K562 (cell line): ENCODE measurements around the gene MKNK2. TPM values are rescaled to one million over a fixed set of nuclear protein-coding genes. Genes with fewer than 3 reads are reported as not detected.

ENCODE experiments used
- ATAC-seq: fragments of 200-7000 bp; cut with Tn5 transposase; 3 replicates; pipeline ENCODE4 v1.9.1; 2020; ENCODE audit warnings: moderate library complexity
- BruUV-seq: library from RNA; stranded (reverse); fragments of 400-500 nt; replicated peaks from 2 replicates; lab custom pipeline; 2021; lab: Mats Ljungman, UMichigan
- CTCF ChIA-PET: fragments of 300-600 bp; formaldehyde crosslinking; extraction: SDS; loops from one replicate; lab custom pipeline; 2021; ENCODE audit warnings: low intra/inter-chr PET ratio; lab: Yijun Ruan, JAX
- POLR2A ChIA-PET: fragments of 300-600, 350-650 bp; sonication (Branson Sonifier 250); formaldehyde crosslinking; extraction: SDS; loops from one replicate; lab custom pipeline; 2021; ENCODE audit warnings: antibody characterized with exemption, inconsistent platforms; lab: Yijun Ruan, JAX
- DNase-seq, 4 experiments: peaks; one replicate each; pipeline versions ENCODE4 v3.0.0 to v3.0.0-alpha.2; 2011 to 2018; ENCODE audit warnings: low spot score in 3 of 4, mixed read lengths in 3 of 4; ENCODE audit errors: extremely low read depth in 1 of 4
- FAIRE-seq: peaks from 2 replicates; lab custom pipeline; 2011; peaks lifted over from hg19 to GRCh38; lab: Jason Lieb, UNC
- H2AFZ ChIP-seq: 2 replicates; pipeline ENCODE4 v1.6.0; 2011; ENCODE audit warnings: low read depth, low read length, control low read depth, inconsistent platforms
- H3K27ac ChIP-seq: fragments of 200-600 bp; 3 replicates; pipeline ENCODE4 v1.8.0; 2011; ENCODE audit warnings: low read depth, mild to moderate bottlenecking, control low read depth, inconsistent platforms, low read length, moderate library complexity, mixed read lengths; ENCODE audit errors: extremely low read depth
- H3K27me3 ChIP-seq, 2 experiments: fragments of 300-600 bp in 1 of 2; 2 replicates in 1 of 2; 3 replicates in 1 of 2; pipeline versions ENCODE4 v1.6.0 to v1.8.0; 2011; ENCODE audit warnings: inconsistent platforms in 2 of 2, low read length in 2 of 2, mild to moderate bottlenecking in 1 of 2, mixed read lengths in 1 of 2, moderate library complexity in 1 of 2; ENCODE audit not compliant: control insufficient read depth in 2 of 2, insufficient read depth in 2 of 2
- H3K36me3 ChIP-seq: fragments of 300-600 bp; 3 replicates; pipeline ENCODE4 v1.8.0; 2011; ENCODE audit warnings: mild to moderate bottlenecking, low read length, inconsistent platforms; ENCODE audit not compliant: control insufficient read depth, insufficient read depth
- H3K4me1 ChIP-seq, 2 experiments: fragments of 200-600 bp in 1 of 2; replicated peaks in 1 of 2; 2 replicates in 1 of 2; 3 replicates in 1 of 2; pipeline versions ENCODE4 v1.5.1 to v1.8.0; 2011; ENCODE audit warnings: inconsistent platforms in 2 of 2, low read length in 2 of 2, mild to moderate bottlenecking in 1 of 2, mixed read lengths in 1 of 2, moderate library complexity in 1 of 2; ENCODE audit not compliant: control insufficient read depth in 2 of 2, insufficient read depth in 2 of 2
- H3K4me2 ChIP-seq: 2 replicates; pipeline ENCODE4 v1.6.1; 2011; ENCODE audit warnings: low read length, control low read depth, inconsistent platforms, mixed read lengths; ENCODE audit not compliant: insufficient read depth
- H3K4me3 ChIP-seq: fragments of 200-600 bp; sonication (generic), shearing (Covaris generic); 2 replicates; pipeline ENCODE4 v1.5.1; 2016; ENCODE audit warnings: control low read depth, inconsistent platforms
- H3K79me2 ChIP-seq: fragments of 200-600 bp; 3 replicates; pipeline ENCODE4 v1.8.0; 2011; ENCODE audit warnings: low read length, inconsistent platforms; ENCODE audit not compliant: control insufficient read depth, insufficient read depth
- H3K9ac ChIP-seq, 2 experiments: 2 replicates each; pipeline versions ENCODE4 v1.6.0 to v1.6.1; 2011; ENCODE audit warnings: low read depth in 2 of 2, low read length in 2 of 2, control low read depth in 1 of 2, inconsistent platforms in 1 of 2, mild to moderate bottlenecking in 1 of 2, mixed read lengths in 1 of 2; ENCODE audit not compliant: insufficient read depth in 1 of 2
- H3K9me1 ChIP-seq: one replicate; pipeline ENCODE4 v1.6.0; 2011; ENCODE audit warnings: inconsistent platforms, mild to moderate bottlenecking, low read length, moderate library complexity; ENCODE audit not compliant: control insufficient read depth, insufficient read depth
- H3K9me3 ChIP-seq: replicated peaks from 2 replicates; pipeline ENCODE4 v1.5.1; 2011; ENCODE audit warnings: low read depth, low read length, inconsistent platforms; ENCODE audit not compliant: control insufficient read depth, insufficient read depth
- H4K20me1 ChIP-seq: replicated peaks from 2 replicates; pipeline ENCODE4 v1.6.1; 2011; ENCODE audit warnings: low read length, inconsistent platforms, mixed read lengths; ENCODE audit not compliant: control insufficient read depth, insufficient read depth
- E2F4 ChIP-seq: sonication (generic); formaldehyde crosslinking; IDR thresholded peaks from 2 replicates; pipeline ENCODE4 v1.8.0; 2022; ENCODE audit warnings: mild to moderate bottlenecking, low read depth, missing genetic modification reagents
- E2F5 ChIP-seq: sonication (generic); formaldehyde crosslinking; IDR thresholded peaks from 2 replicates; pipeline ENCODE4 v1.8.0; 2022; ENCODE audit warnings: mild to moderate bottlenecking, missing genetic modification reagents
- E2F6 ChIP-seq, 2 experiments: IDR thresholded peaks; 2 replicates each; pipeline ENCODE4 v1.6.1; 2011; ENCODE audit warnings: borderline replicate concordance in 1 of 2, control low read depth in 1 of 2, low read depth in 1 of 2, low read length in 1 of 2, mild to moderate bottlenecking in 1 of 2, mixed read lengths in 1 of 2, moderate library complexity in 1 of 2; ENCODE audit not compliant: insufficient read depth in 1 of 2, insufficient read length in 1 of 2, poor library complexity in 1 of 2, severe bottlenecking in 1 of 2; ENCODE audit errors: extremely low read depth in 1 of 2
- L3MBTL2 ChIP-seq: fragments of 450-650 bp; IDR thresholded peaks from 2 replicates; pipeline ENCODE4 v1.6.1; 2016; ENCODE audit warnings: mild to moderate bottlenecking, moderate library complexity
- MAX ChIP-seq: sonication (generic); formaldehyde crosslinking; IDR thresholded peaks from 2 replicates; pipeline ENCODE4 v1.9.0; 2022; ENCODE audit warnings: mild to moderate bottlenecking, missing genetic modification reagents
- MCM2 ChIP-seq: fragments of 450-650 bp; IDR thresholded peaks from 2 replicates; pipeline ENCODE4 v1.6.1; 2017; ENCODE audit warnings: low read depth, mild to moderate bottlenecking
- PRMT5 ChIP-seq: sonication (generic); formaldehyde crosslinking; IDR thresholded peaks from 2 replicates; pipeline ENCODE4 v1.5.0; 2020; ENCODE audit warnings: missing genetic modification reagents
- TARDBP ChIP-seq: fragments of 450-650 bp; IDR thresholded peaks from 2 replicates; pipeline ENCODE4 v1.6.1; 2016
- THAP12 ChIP-seq: fragments of 250-450 bp; sonication (Bioruptor Pico); IDR thresholded peaks from 2 replicates; pipeline ENCODE4 v1.9.0; 2021; ENCODE audit warnings: mild to moderate bottlenecking, inconsistent platforms
- YY1 ChIP-seq, 3 experiments: IDR thresholded peaks; 2 replicates each; pipeline ENCODE4 v1.6.1; 2011; ENCODE audit warnings: low read length in 2 of 3, mild to moderate bottlenecking in 2 of 3, moderate library complexity in 2 of 3, borderline replicate concordance in 1 of 3, control low read depth in 1 of 3, low read depth in 1 of 3; ENCODE audit not compliant: insufficient read depth in 3 of 3, insufficient replicate concordance in 2 of 3, control insufficient read depth in 1 of 3, insufficient read length in 1 of 3; ENCODE audit errors: extremely low read depth in 1 of 3
- ZC3H4 ChIP-seq: sonication (generic); formaldehyde crosslinking; IDR thresholded peaks from 2 replicates; pipeline ENCODE4 v1.9.0; 2021; ENCODE audit warnings: missing genetic modification reagents, borderline replicate concordance
- ZNF512 ChIP-seq: IDR thresholded peaks from 2 replicates; pipeline ENCODE4 v1.6.1; 2016; ENCODE audit warnings: missing genetic modification characterization, missing compliant biosample characterization
- WGBS: fragments of 100-300 bp; shearing (Covaris generic); methylation state at CpG from one replicate; pipeline ENCODE4 v1.1.6; 2016; ENCODE audit warnings: low coverage, mixed read lengths; ENCODE audit not compliant: insufficient coverage; ENCODE audit errors: missing lambda C conversion rate; 5-methylcytosine and 5-hydroxymethylcytosine counted together
- in situ Hi-C: fragments of 300-500 bp; cut with MboI; formaldehyde crosslinking; loops from 4 replicates; pipeline ENCODE4 v1.15.0; 2018; ENCODE audit warnings: inconsistent platforms, mixed read lengths
- intact Hi-C: fragments of 100-400 bp; cut with micrococcal nuclease; formaldehyde crosslinking; loops from 2 replicates; pipeline ENCODE4 v1.14.2; 2022
- polyA plus RNA-seq, 8 experiments: library from polyadenylated mRNA; depleted of rRNA in 4 of 8; stranded (reverse) in 5 of 8; unstranded in 3 of 8; fragments of >200 nt; fragmentation: Nextera tagmentation in 2 of 8; fragmentation: Illumina TruSeq in 1 of 8; extraction: Ambion mirVana in 2 of 8; extraction: Trizol in 1 of 8; gene quantifications; 2 replicates each; pipeline versions ENCODE4 v1.2.1 to v1.2.3, GENCODE V29; 2011 to 2014; ENCODE audit warnings: inconsistent platforms in 1 of 8, missing spikeins in 1 of 8
- total RNA-seq, 7 experiments: library from RNA; depleted of rRNA in 6 of 7; stranded (reverse); fragments of >200 nt in 6 of 7; fragmentation: Illumina TruSeq in 2 of 7; extraction: Trizol in 2 of 7; gene quantifications; 2 replicates each; pipeline versions ENCODE4 v1.2.1 to v1.2.3, GENCODE V29; 2011 to 2021; ENCODE audit warnings: low replicate concordance in 1 of 7

MKNK2 gene
- total and polyA plus RNA-seq, 9 of the 15 experiments (the other 6 are each of a cell fraction or from before 2014, with no cell fraction given), result 5.1 to 191 (median 51.9) TPM

- in situ Hi-C loops, result no loop called here
- TF ChIP-seq ZC3H4 (no peak), L3MBTL2 (peak; percentile 32; the same call in 1 of the 2 replicates), PRMT5 (no peak), E2F6 (IDR thresholded peaks at IDR 0.05; ENCODE audit: borderline replicate concordance in 1 of 2, extremely low read depth in 1 of 2, insufficient read depth in 1 of 2, insufficient read length in 1 of 2, low read depth in 1 of 2, low read length in 1 of 2, poor library complexity in 1 of 2, severe bottlenecking in 1 of 2) (peak; percentile 15 to 63), YY1 (IDR thresholded peaks at IDR 0.05; ENCODE audit: borderline replicate concordance in 1 of 3, control insufficient read depth in 1 of 3, extremely low read depth in 1 of 3, insufficient read depth in 3 of 3, insufficient read length in 1 of 3, insufficient replicate concordance in 2 of 3, low read depth in 1 of 3, low read length in 2 of 3) (no peak), MCM2 (no peak), MAX (CRISPR knock-in tag) (0 out of 2 replicates have a peak, but pooled peaks have one; percentile 28), ZNF512 (tag) (no peak), E2F5 (0 out of 2 replicates have a peak, but pooled peaks have one; percentile 37), E2F4 (CRISPR knock-in tag) (0 out of 2 replicates have a peak, but pooled peaks have one; percentile 27), THAP12 (CRISPR knock-in tag) (no peak), TARDBP (no peak)
Measured at GRCh38 chr19:1992759-1993260, 58.2 kb downstream of the MKNK2 start.

More at GRCh38 chr19:1992759-1993260, 58.2 kb downstream of the MKNK2 start:
- ATAC-seq (peak; percentile 98), FAIRE-seq (peak; percentile 49), DNase-seq (peak; percentile 85 to 99 (median 96))
- H3K4me2 ChIP-seq, result peak overlapping the region; percentile 79
- no peaks in the 10 kb centered on the region; the same call in 1 of the 2 replicates for H4K20me1 ChIP-seq
- H2AFZ ChIP-seq, result peak overlapping the region; percentile 96
- no peak overlapping the region for H3K27ac ChIP-seq
- H3K9me1 ChIP-seq, result no peaks in the 10 kb centered on the region
- no peaks in the 10 kb centered on the region for H3K27me3 ChIP-seq
- no peaks in the 10 kb centered on the region for H3K79me2 ChIP-seq
- WGBS, result 8% methylated on average over 35 of the region's 44 CpGs
- peaks cover 0 to 37% of the 10 kb centered on the region in 2 experiments; a peak in 3 of 5 replicates for H3K4me1 ChIP-seq
- BruUV-seq, result no TSS peak
- intact Hi-C loops, result no loop called here
- no peaks in the 10 kb centered on the region for H3K9me3 ChIP-seq
- ChIA-PET POLR2A (interaction anchor here (0.7 kb wide), 1 partner anchor 11 kb away, joined by 3 read pairs; no protein-coding TSS in a partner anchor), CTCF (no interaction called here)
- peak overlapping the region; percentile 31 to 91; a peak in 3 of 4 replicates for H3K9ac ChIP-seq
- peaks cover 3% of the 10 kb centered on the region; the same call in 1 of the 3 replicates for H3K36me3 ChIP-seq
- H3K4me3 ChIP-seq, result peak overlapping the region; percentile 27; the same call in 1 of the 2 replicates
